HepG2 (cell line): Measurements from ENCODE around the gene NFX1. TPM values are rescaled to one million over a fixed set of nuclear protein-coding genes. Genes with fewer than 3 reads are reported as not detected.

Experiments used
- BCLAF1 ChIP-seq: fragments of 450-650 bp; IDR thresholded peaks from 2 replicates; pipeline ENCODE4 v1.6.1; 2017; ENCODE audit warnings: mild to moderate bottlenecking
- CBX2 ChIP-seq, 2 experiments: fragments of 200-600 bp in 1 of 2; sonication (generic); formaldehyde crosslinking in 1 of 2; IDR thresholded peaks; 2 replicates each; pipeline versions ENCODE4 v1.7.0 to v1.8.1; 2018 to 2022; ENCODE audit warnings: low read depth in 2 of 2, low read length in 1 of 2, mild to moderate bottlenecking in 1 of 2, missing genetic modification reagents in 1 of 2
- FOXA3 ChIP-seq: IDR thresholded peaks from 2 replicates; pipeline ENCODE4 v1.6.1; 2016; ENCODE audit warnings: missing genetic modification reagents, missing compliant biosample characterization
- HNRNPK ChIP-seq: fragments of 200-400 bp; formaldehyde crosslinking; IDR thresholded peaks from 2 replicates; pipeline ENCODE4 v1.6.1; 2018; ENCODE audit warnings: low read length, low read depth, moderate library complexity, mild to moderate bottlenecking; ENCODE audit not compliant: poor library complexity, severe bottlenecking
- KAT7 ChIP-seq: IDR thresholded peaks from 2 replicates; pipeline ENCODE4 v1.6.1; 2018; ENCODE audit warnings: borderline replicate concordance, missing compliant biosample characterization
- KLF16 ChIP-seq, 2 experiments: sonication (generic) in 1 of 2; formaldehyde crosslinking in 1 of 2; IDR thresholded peaks; 2 replicates each; pipeline versions ENCODE4 v1.6.1 to v1.8.0; 2016 to 2023; ENCODE audit warnings: missing genetic modification reagents in 2 of 2, missing compliant biosample characterization in 1 of 2
- MAX ChIP-seq: IDR thresholded peaks from 2 replicates; pipeline ENCODE4 v1.6.1; 2012; ENCODE audit warnings: inconsistent platforms
- NONO ChIP-seq, 2 experiments: fragments of 450-650 bp in 1 of 2; sonication (generic) in 1 of 2; formaldehyde crosslinking in 1 of 2; IDR thresholded peaks in 1 of 2; conservative IDR thresholded peaks in 1 of 2; 2 replicates each; pipeline versions ENCODE4 v1.6.1 to v1.8.0; 2017 to 2022; ENCODE audit warnings: mild to moderate bottlenecking in 1 of 2, missing genetic modification reagents in 1 of 2, moderate library complexity in 1 of 2
- PAX8 ChIP-seq: sonication (generic); formaldehyde crosslinking; IDR thresholded peaks from 2 replicates; pipeline ENCODE4 v1.8.0; 2022; ENCODE audit warnings: mild to moderate bottlenecking, missing genetic modification reagents, borderline replicate concordance
- PHF8 ChIP-seq: sonication (generic); formaldehyde crosslinking; IDR thresholded peaks from 2 replicates; pipeline ENCODE4 v1.5.0; 2020; ENCODE audit warnings: missing genetic modification reagents
- REL ChIP-seq: sonication (generic); formaldehyde crosslinking; conservative IDR thresholded peaks from 2 replicates; pipeline ENCODE4 v1.8.0; 2022; ENCODE audit warnings: mild to moderate bottlenecking, missing genetic modification reagents, moderate library complexity
- SATB2 ChIP-seq: sonication (generic); formaldehyde crosslinking; IDR thresholded peaks from 2 replicates; pipeline ENCODE4 v1.5.0; 2020; ENCODE audit warnings: missing genetic modification reagents
- ZBTB14 ChIP-seq: sonication (generic); formaldehyde crosslinking; IDR thresholded peaks from 2 replicates; pipeline ENCODE4 v1.4.0; 2020; ENCODE audit warnings: missing genetic modification reagents
- ZIK1 ChIP-seq: sonication (generic); formaldehyde crosslinking; IDR thresholded peaks from 2 replicates; pipeline ENCODE4 v1.5.0; 2020; ENCODE audit warnings: mild to moderate bottlenecking, low read depth, missing genetic modification reagents, borderline replicate concordance
- ZNF451 ChIP-seq: sonication (generic); formaldehyde crosslinking; IDR thresholded peaks from 2 replicates; pipeline ENCODE4 v1.5.0; 2020; ENCODE audit warnings: mild to moderate bottlenecking, missing genetic modification reagents
- ZNF589 ChIP-seq: sonication (generic); formaldehyde crosslinking; conservative IDR thresholded peaks from 2 replicates; pipeline ENCODE4 v1.8.0; 2022; ENCODE audit warnings: mild to moderate bottlenecking, moderate library complexity, missing genetic modification reagents
- ZNF660 ChIP-seq: sonication (generic); formaldehyde crosslinking; IDR thresholded peaks from 2 replicates; pipeline ENCODE4 v1.5.1; 2020; ENCODE audit warnings: mild to moderate bottlenecking, low read depth, missing genetic modification reagents, borderline replicate concordance
- polyA plus RNA-seq, 8 experiments: library from polyadenylated mRNA; depleted of rRNA in 3 of 8; stranded (reverse) in 7 of 8; unstranded in 1 of 8; fragments of >200 nt; fragmentation: Illumina TruSeq in 4 of 8; extraction: Trizol in 4 of 8; gene quantifications; 2 replicates each; pipeline versions ENCODE4 v1.2.1 to v1.2.3, GENCODE V29; 2011 to 2016; ENCODE audit warnings: low read depth in 4 of 8, missing spikeins in 1 of 8, mixed read lengths in 1 of 8; ENCODE audit not compliant: insufficient read depth in 1 of 8
- total RNA-seq, 5 experiments: library from RNA; depleted of rRNA; stranded (reverse); fragments of >200 nt; fragmentation: Illumina TruSeq; extraction: Trizol; gene quantifications; 2 replicates each; pipeline ENCODE4 v1.2.3, GENCODE V29; 2016; ENCODE audit warnings: low read depth in 1 of 5
- TF ChIP-seq, protein P1 (sequence below): sonication (generic); formaldehyde crosslinking; conservative IDR thresholded peaks from 2 replicates; pipeline ENCODE4 v1.5.0; 2020; ENCODE audit warnings: missing genetic modification reagents
- TF ChIP-seq, protein P2 (sequence below): sonication (generic); formaldehyde crosslinking; IDR thresholded peaks from 2 replicates; pipeline ENCODE4 v1.8.1; 2023; ENCODE audit warnings: mild to moderate bottlenecking, missing genetic modification reagents

NFX1 gene
- total and polyA plus RNA-seq, 2 of the 13 experiments (the other 11 are each of a cell fraction or from before 2014, with no cell fraction given) = 23.9 to 27.5 TPM

DNA sequence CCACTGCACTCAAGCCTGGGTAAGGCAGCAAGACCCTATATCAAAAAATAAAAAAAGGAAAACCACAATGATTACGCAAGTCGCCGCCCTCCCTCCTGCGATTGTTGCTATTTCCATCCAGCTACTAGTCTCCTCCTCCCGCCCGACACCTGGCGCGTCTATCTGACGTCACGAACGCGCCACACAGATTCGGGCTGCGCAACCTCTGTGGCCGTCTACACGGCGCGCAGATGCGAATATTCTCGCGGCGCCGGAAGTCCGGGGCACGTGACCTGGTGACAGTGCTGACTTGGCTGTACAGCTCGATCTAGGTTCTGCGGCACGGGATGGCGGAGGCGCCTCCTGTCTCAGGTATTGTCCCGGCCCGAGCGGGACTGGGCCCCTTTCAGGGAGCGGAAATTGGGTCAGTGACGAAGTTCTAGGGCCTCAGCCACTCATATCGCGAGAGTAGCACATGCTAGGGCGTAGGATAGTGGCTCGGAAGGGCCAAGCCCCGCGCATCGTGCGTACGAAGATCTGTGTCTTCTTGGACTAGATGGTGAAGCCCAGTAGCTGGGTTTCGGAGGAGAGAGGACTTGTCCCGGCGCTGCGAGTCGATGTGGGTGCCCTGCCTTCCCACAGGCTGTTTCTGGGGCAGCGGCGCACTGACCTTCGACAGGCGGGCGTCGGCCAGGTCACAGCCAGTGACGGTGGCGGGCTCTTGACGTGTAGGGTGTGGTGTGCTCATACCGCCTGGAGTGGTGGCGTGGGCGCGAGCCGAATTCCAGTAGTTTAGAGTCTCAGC lies at the start of gene NFX1 (continued):
- TF ChIP-seq ZNF660 (CRISPR knock-in tag) (no peak; the same call in 1 of the 2 replicates), FOXA3 (peak; percentile 74; the same call in 1 of the 2 replicates), SATB2 (CRISPR knock-in tag) (peak; percentile 59; the same call in 1 of the 2 replicates), KAT7 (CRISPR knock-in tag) (peak; percentile 86), ZNF589 (peak; percentile 68; the same call in 1 of the 2 replicates), REL (CRISPR knock-in tag) (no peak; the same call in 1 of the 2 replicates), ZIK1 (no peak; the same call in 1 of the 2 replicates), ZBTB14 (CRISPR knock-in tag) (no peak), ZNF451 (CRISPR knock-in tag) (peak; percentile 79; the same call in 1 of the 2 replicates), NONO (IDR thresholded peaks at IDR 0.05) (no peak), NONO (CRISPR knock-in tag; conservative IDR thresholded peaks at IDR 0.05) (peak; percentile 96), CBX2 (IDR thresholded peaks at IDR 0.05; ENCODE audit: low read depth, low read length) (no peak), CBX2 (CRISPR knock-in tag; IDR thresholded peaks at IDR 0.05; ENCODE audit: low read depth) (0 out of 2 replicates have a peak, but pooled peaks have one; percentile 36), PHF8 (peak; percentile 95), BCLAF1 (no peak), MAX (peak; percentile 99), HNRNPK (no peak), PAX8 (CRISPR knock-in tag) (peak; percentile 93; the same call in 1 of the 2 replicates), KLF16 (CRISPR knock-in tag; IDR thresholded peaks at IDR 0.05) (peak in 1 of 2 experiments; percentile 90; a peak in 2 of 4 replicates)
- TF ChIP-seq, protein P1, sequence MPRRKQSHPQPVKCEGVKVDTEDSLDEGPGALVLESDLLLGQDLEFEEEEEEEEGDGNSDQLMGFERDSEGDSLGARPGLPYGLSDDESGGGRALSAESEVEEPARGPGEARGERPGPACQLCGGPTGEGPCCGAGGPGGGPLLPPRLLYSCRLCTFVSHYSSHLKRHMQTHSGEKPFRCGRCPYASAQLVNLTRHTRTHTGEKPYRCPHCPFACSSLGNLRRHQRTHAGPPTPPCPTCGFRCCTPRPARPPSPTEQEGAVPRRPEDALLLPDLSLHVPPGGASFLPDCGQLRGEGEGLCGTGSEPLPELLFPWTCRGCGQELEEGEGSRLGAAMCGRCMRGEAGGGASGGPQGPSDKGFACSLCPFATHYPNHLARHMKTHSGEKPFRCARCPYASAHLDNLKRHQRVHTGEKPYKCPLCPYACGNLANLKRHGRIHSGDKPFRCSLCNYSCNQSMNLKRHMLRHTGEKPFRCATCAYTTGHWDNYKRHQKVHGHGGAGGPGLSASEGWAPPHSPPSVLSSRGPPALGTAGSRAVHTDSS (CRISPR knock-in tag) = 0 out of 2 replicates have a peak, but pooled peaks have one; percentile 73
- TF ChIP-seq, protein P2, sequence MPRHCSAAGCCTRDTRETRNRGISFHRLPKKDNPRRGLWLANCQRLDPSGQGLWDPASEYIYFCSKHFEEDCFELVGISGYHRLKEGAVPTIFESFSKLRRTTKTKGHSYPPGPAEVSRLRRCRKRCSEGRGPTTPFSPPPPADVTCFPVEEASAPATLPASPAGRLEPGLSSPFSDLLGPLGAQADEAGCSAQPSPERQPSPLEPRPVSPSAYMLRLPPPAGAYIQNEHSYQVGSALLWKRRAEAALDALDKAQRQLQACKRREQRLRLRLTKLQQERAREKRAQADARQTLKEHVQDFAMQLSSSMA (CRISPR knock-in tag) = peak; percentile 83
- TF ChIP-seq, all 625 proteins: peak for 401
